H1 (cell line): Measurements from ENCODE around the gene INTS7. TPM values are rescaled to one million over a fixed set of nuclear protein-coding genes. Genes with fewer than 3 reads are reported as not detected.

ENCODE experiments used
- CTCF ChIA-PET: fragments of 300-600 bp; sonication (Branson Sonifier 250); formaldehyde crosslinking; loops from one replicate; lab custom pipeline; 2021; ENCODE audit not compliant: partially characterized antibody; lab: Charles Lee
- POLR2A ChIA-PET: fragments of 300-600 bp; sonication (Branson Sonifier 250); formaldehyde crosslinking; loops from one replicate; lab custom pipeline; 2021; ENCODE audit warnings: inconsistent platforms; ENCODE audit not compliant: partially characterized antibody; lab: Charles Lee
- DNase-seq, 2 experiments: peaks; one replicate each; pipeline versions ENCODE4 v3.0.0 to v3.0.0-alpha.2; 2010 to 2022; ENCODE audit warnings: low spot score in 2 of 2, low read depth in 1 of 2, mixed read lengths in 1 of 2
- FAIRE-seq: peaks from 2 replicates; lab custom pipeline; 2011; peaks lifted over from hg19 to GRCh38; lab: Jason Lieb, UNC
- H2AFZ ChIP-seq: 2 replicates; pipeline ENCODE4 v1.8.1; 2012; ENCODE audit warnings: low read length, inconsistent platforms
- H2AK5ac ChIP-seq: 2 replicates; pipeline ENCODE4 v1.6.1; 2013; ENCODE audit warnings: low read depth, low read length
- H2BK120ac ChIP-seq: replicated peaks from 2 replicates; pipeline ENCODE3; 2013; ENCODE audit warnings: low read depth, low read length, inconsistent platforms
- H2BK12ac ChIP-seq: 2 replicates; pipeline ENCODE4 v1.6.1; 2013; ENCODE audit warnings: low read depth, low read length
- H2BK15ac ChIP-seq: 2 replicates; pipeline ENCODE4 v1.6.1; 2013; ENCODE audit warnings: low read length
- H2BK20ac ChIP-seq: 2 replicates; pipeline ENCODE4 v1.6.1; 2013; ENCODE audit warnings: low read length
- H2BK5ac ChIP-seq: 2 replicates; pipeline ENCODE4 v1.6.1; 2013; ENCODE audit warnings: low read depth, low read length
- H3K14ac ChIP-seq: 2 replicates; pipeline ENCODE4 v1.6.1; 2013; ENCODE audit warnings: inconsistent platforms; ENCODE audit not compliant: insufficient read length
- H3K18ac ChIP-seq: 2 replicates; pipeline ENCODE4 v1.6.1; 2013; ENCODE audit warnings: low read length; ENCODE audit errors: extremely low read depth
- H3K23ac ChIP-seq: 2 replicates; pipeline ENCODE4 v1.6.1; 2013; ENCODE audit warnings: inconsistent platforms; ENCODE audit not compliant: insufficient read length
- H3K23me2 ChIP-seq: 2 replicates; pipeline ENCODE4 v1.6.1; 2013; ENCODE audit warnings: low read depth, low read length
- H3K27ac ChIP-seq: 2 replicates; pipeline ENCODE4 v1.6.1; 2011; ENCODE audit warnings: low read depth, low read length, inconsistent platforms
- H3K27me3 ChIP-seq, 4 experiments: replicated peaks in 1 of 4; 1 replicate in 1 of 4; 2 replicates in 3 of 4; pipeline versions ENCODE4 v1.6.1 to v1.8.1; 2011 to 2013; ENCODE audit warnings: low read length in 3 of 4, mild to moderate bottlenecking in 3 of 4, inconsistent platforms in 2 of 4, mixed read lengths in 2 of 4, moderate library complexity in 1 of 4; ENCODE audit not compliant: control insufficient read depth in 3 of 4, insufficient read depth in 3 of 4; ENCODE audit errors: extremely low read depth in 1 of 4
- H3K36me3 ChIP-seq, 4 experiments: 2 replicates each; pipeline versions ENCODE4 v1.6.1 to v1.8.1; 2011 to 2013; ENCODE audit warnings: mild to moderate bottlenecking in 4 of 4, low read length in 3 of 4, moderate library complexity in 2 of 4, control low read depth in 1 of 4, inconsistent platforms in 1 of 4; ENCODE audit not compliant: insufficient read depth in 4 of 4, control insufficient read depth in 2 of 4
- H3K4ac ChIP-seq: replicated peaks from 2 replicates; pipeline ENCODE3; 2013; ENCODE audit warnings: low read length, low read depth, mixed read lengths, inconsistent platforms; ENCODE audit not compliant: insufficient read length
- H3K4me1 ChIP-seq, 4 experiments: replicated peaks in 1 of 4; 1 replicate in 1 of 4; 2 replicates in 3 of 4; pipeline versions ENCODE4 v1.6.1 to v1.8.1; 2011 to 2013; ENCODE audit warnings: low read length in 3 of 4, inconsistent platforms in 2 of 4, mixed read lengths in 1 of 4; ENCODE audit not compliant: insufficient read depth in 4 of 4, control insufficient read depth in 3 of 4
- H3K4me2 ChIP-seq, 2 experiments: 2 replicates each; pipeline versions ENCODE4 v1.6.1 to v1.8.1; 2011 to 2013; ENCODE audit warnings: low read depth in 2 of 2, low read length in 2 of 2, control low read depth in 1 of 2, inconsistent platforms in 1 of 2, mild to moderate bottlenecking in 1 of 2; ENCODE audit not compliant: insufficient read depth in 1 of 2
- H3K4me3 ChIP-seq, 4 experiments: fragments of 200-600, 300-600 bp in 1 of 4; sonication (generic), shearing (Covaris generic), sonication (Bioruptor Twin) in 1 of 4; 2 replicates each; pipeline versions ENCODE4 v1.5.1 to v1.8.1; 2011 to 2016; ENCODE audit warnings: low read length in 4 of 4, low read depth in 3 of 4, control low read depth in 2 of 4, inconsistent platforms in 2 of 4, mild to moderate bottlenecking in 2 of 4, mixed read lengths in 1 of 4, moderate library complexity in 1 of 4; ENCODE audit not compliant: insufficient read depth in 2 of 4; ENCODE audit errors: extremely low read depth in 1 of 4
- H3K56ac ChIP-seq: replicated peaks from 2 replicates; pipeline ENCODE3; 2013; ENCODE audit warnings: low read depth, mild to moderate bottlenecking, mixed read lengths, low read length, inconsistent platforms; ENCODE audit not compliant: insufficient read length
- H3K79me1 ChIP-seq: 2 replicates; pipeline ENCODE4 v1.6.1; 2013; ENCODE audit warnings: low read depth, low read length, control low read depth
- H3K79me2 ChIP-seq, 2 experiments: 2 replicates each; pipeline versions ENCODE4 v1.6.1 to v1.8.1; 2012 to 2013; ENCODE audit warnings: low read length in 2 of 2, mild to moderate bottlenecking in 2 of 2, inconsistent platforms in 1 of 2; ENCODE audit not compliant: insufficient read depth in 2 of 2, control insufficient read depth in 1 of 2
- H3K9ac ChIP-seq, 4 experiments: replicated peaks in 1 of 4; 1 replicate in 1 of 4; 2 replicates in 3 of 4; pipeline versions ENCODE4 v1.6.1 to v1.8.1; 2011 to 2013; ENCODE audit warnings: low read depth in 3 of 4, low read length in 3 of 4, control low read depth in 2 of 4, mild to moderate bottlenecking in 2 of 4, moderate library complexity in 2 of 4, inconsistent platforms in 1 of 4; ENCODE audit errors: extremely low read depth in 1 of 4
- H3K9me3 ChIP-seq, 2 experiments: 2 replicates each; pipeline versions ENCODE4 v1.6.1 to v1.8.1; 2012 to 2013; ENCODE audit warnings: mild to moderate bottlenecking in 2 of 2, moderate library complexity in 2 of 2, control low read depth in 1 of 2, inconsistent platforms in 1 of 2, low read depth in 1 of 2, low read length in 1 of 2, mixed read lengths in 1 of 2; ENCODE audit not compliant: insufficient read depth in 2 of 2
- H4K20me1 ChIP-seq, 2 experiments: replicated peaks in 1 of 2; 2 replicates each; pipeline versions ENCODE3 to v1.8.1; 2011 to 2013; ENCODE audit warnings: inconsistent platforms in 2 of 2, low read length in 2 of 2, mild to moderate bottlenecking in 1 of 2; ENCODE audit not compliant: insufficient read depth in 2 of 2, control insufficient read depth in 1 of 2
- H4K5ac ChIP-seq: 2 replicates; pipeline ENCODE4 v1.6.1; 2013; ENCODE audit warnings: low read length, low read depth, mixed read lengths, inconsistent platforms; ENCODE audit not compliant: insufficient read length
- H4K8ac ChIP-seq: 2 replicates; pipeline ENCODE4 v1.8.0; 2013; ENCODE audit warnings: mild to moderate bottlenecking, moderate library complexity, low read length, inconsistent platforms; ENCODE audit not compliant: insufficient read depth; ENCODE audit errors: extremely low read depth
- H4K91ac ChIP-seq: replicated peaks from 2 replicates; pipeline ENCODE3; 2013; ENCODE audit warnings: low read length, mixed read lengths, inconsistent platforms; ENCODE audit not compliant: insufficient read length
- ATF3 ChIP-seq: IDR thresholded peaks from 2 replicates; pipeline ENCODE4 v1.6.1; 2011; ENCODE audit warnings: low read depth, mild to moderate bottlenecking, low read length; ENCODE audit not compliant: insufficient read depth
- JUND ChIP-seq: IDR thresholded peaks from 2 replicates; pipeline ENCODE4 v1.6.1; 2011; ENCODE audit warnings: mild to moderate bottlenecking, improper control_type of control experiment, low read length
- TAF1 ChIP-seq: IDR thresholded peaks from 2 replicates; pipeline ENCODE4 v1.6.1; 2011; ENCODE audit warnings: mild to moderate bottlenecking, low read depth, low read length
- WGBS, 2 experiments: shearing (Covaris generic) in 1 of 2; methylation state at CpG; one replicate each; pipeline versions ENCODE4 v1.1.6 to v1.1.7; 2013 to 2015; ENCODE audit warnings: low lambda C conversion rate in 2 of 2, mixed read lengths in 2 of 2, inconsistent platforms in 1 of 2, low coverage in 1 of 2, missing lambda C conversion rate in 1 of 2; ENCODE audit not compliant: insufficient replicate concordance in 2 of 2, insufficient coverage in 1 of 2, insufficient read length in 1 of 2; ENCODE audit errors: extremely low coverage in 1 of 2, missing lambda C conversion rate in 1 of 2; 5-methylcytosine and 5-hydroxymethylcytosine counted together
- polyA plus RNA-seq, 7 experiments: library from polyadenylated mRNA; depleted of rRNA in 3 of 7; stranded (reverse) in 5 of 7; unstranded in 2 of 7; fragments of >200 nt in 5 of 7; fragments of 200-250 nt in 2 of 7; gene quantifications; 1 replicate in 5 of 7; 2 replicates in 1 of 7; 4 replicates in 1 of 7; pipeline versions ENCODE4 v1.2.1 to v1.2.3, GENCODE V29; 2011 to 2013; ENCODE audit warnings: missing spikeins in 2 of 7, mixed read lengths in 2 of 7
- total RNA-seq: library from RNA; stranded (reverse); fragmentation: NEBNext Ultra II Directional; extraction: Animal tissue kit (Norgen Biotek cat#: 25700); gene quantifications from 2 replicates; pipeline ENCODE4 v1.2.1, GENCODE V29; 2021

INTS7 gene
- total and polyA plus RNA-seq, 2 of the 8 experiments (the other 6 are each of a cell fraction or from before 2014, with no cell fraction given): 15.2 to 22.4 TPM

- Histone ChIP-seq H3K56ac (no peak overlapping the region), H2BK20ac (no peak overlapping the region)
- CTCF ChIA-PET: no interaction called here
Observed at GRCh38 chr1:211915924-211916323, 119.4 kb downstream of the INTS7 start.

More at GRCh38 chr1:211915924-211916323, 119.4 kb downstream of the INTS7 start:
- Histone ChIP-seq H3K4me3 (no peak overlapping the region), H2AFZ (no peak overlapping the region), H2BK15ac (no peak overlapping the region), H3K4ac (no peak overlapping the region), H3K9ac (no peak overlapping the region), H2AK5ac (no peak overlapping the region), H2BK12ac (no peak overlapping the region), H3K79me2 (no peaks in the 10 kb centered on the region), H2BK120ac (no peak overlapping the region), H3K4me2 (no peak overlapping the region), H3K9me3 (no peaks in the 10 kb centered on the region), H3K4me1 (peaks cover 0 to 4% (median 0%) of the 10 kb centered on the region in 4 experiments; a peak in 1 of 7 replicates), H3K18ac (no peak overlapping the region), H3K79me1 (no peaks in the 10 kb centered on the region), H3K27me3 (no peaks in the 10 kb centered on the region), H4K5ac (no peak overlapping the region), H4K20me1 (no peaks in the 10 kb centered on the region), H2BK5ac (no peak overlapping the region), H3K23me2 (no peaks in the 10 kb centered on the region), H3K27ac (no peak overlapping the region), H3K36me3 (no peaks in the 10 kb centered on the region), H3K14ac (no peak overlapping the region), H3K23ac (no peak overlapping the region), H4K8ac (no peak overlapping the region), H4K91ac (no peak overlapping the region)
- 88% methylated on average over 2 of the region's 2 CpGs; no CpG with 5 or more reads in 1 of the 2 experiments for WGBS, 2 experiments
- no peak for TF ChIP-seq ATF3
- no peak for TF ChIP-seq JUND
- no peak for TF ChIP-seq TAF1
- DNase-seq (no peak), FAIRE-seq (no peak)
- POLR2A ChIA-PET: no interaction called here
